ENCODE data around the gene COL6A3. TPM values are rescaled to one million over a fixed set of nuclear protein-coding genes. Genes with fewer than 3 reads are reported as not detected.
A peak's percentile ranks its signal among the peaks of the same experiment; 100 is the strongest.

COL6A3 gene
- total RNA-seq, 2 donors from 2014 or later, result 26.9 to 86.9 TPM

DNA sequence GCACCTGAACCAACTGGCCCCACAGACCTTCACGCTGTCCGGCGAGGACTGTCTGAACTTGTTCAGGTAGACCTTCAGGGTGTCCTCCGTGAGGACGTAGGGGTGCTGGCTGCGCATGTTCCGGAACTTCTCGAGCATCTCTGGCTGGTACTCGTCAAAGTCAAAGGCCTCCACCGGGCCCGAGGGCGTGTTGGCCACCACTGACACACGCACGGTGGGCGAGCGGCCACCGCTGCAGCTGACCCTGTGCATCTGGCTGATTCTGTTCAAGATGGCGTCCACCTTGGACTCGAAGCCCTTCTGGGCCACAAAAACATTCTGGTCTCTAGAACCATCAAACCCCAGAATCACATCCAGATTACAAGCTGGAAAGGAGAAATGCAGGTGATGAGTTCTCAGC lies 48.3 kb downstream of the COL6A3 start:
- H3K9me3 ChIP-seq, result no peaks in the 10 kb centered on the region
- WGBS, result 91% methylated on average over 19 of the region's 19 CpGs
- no peak overlapping the region for H3K27ac ChIP-seq
- TF ChIP-seq POLR2AphosphoS5 (IDR thresholded peaks at IDR 0.05) (no peak), POLR2A (IDR thresholded peaks at IDR 0.05) (no peak)
- TF ChIP-seq, protein P1, sequence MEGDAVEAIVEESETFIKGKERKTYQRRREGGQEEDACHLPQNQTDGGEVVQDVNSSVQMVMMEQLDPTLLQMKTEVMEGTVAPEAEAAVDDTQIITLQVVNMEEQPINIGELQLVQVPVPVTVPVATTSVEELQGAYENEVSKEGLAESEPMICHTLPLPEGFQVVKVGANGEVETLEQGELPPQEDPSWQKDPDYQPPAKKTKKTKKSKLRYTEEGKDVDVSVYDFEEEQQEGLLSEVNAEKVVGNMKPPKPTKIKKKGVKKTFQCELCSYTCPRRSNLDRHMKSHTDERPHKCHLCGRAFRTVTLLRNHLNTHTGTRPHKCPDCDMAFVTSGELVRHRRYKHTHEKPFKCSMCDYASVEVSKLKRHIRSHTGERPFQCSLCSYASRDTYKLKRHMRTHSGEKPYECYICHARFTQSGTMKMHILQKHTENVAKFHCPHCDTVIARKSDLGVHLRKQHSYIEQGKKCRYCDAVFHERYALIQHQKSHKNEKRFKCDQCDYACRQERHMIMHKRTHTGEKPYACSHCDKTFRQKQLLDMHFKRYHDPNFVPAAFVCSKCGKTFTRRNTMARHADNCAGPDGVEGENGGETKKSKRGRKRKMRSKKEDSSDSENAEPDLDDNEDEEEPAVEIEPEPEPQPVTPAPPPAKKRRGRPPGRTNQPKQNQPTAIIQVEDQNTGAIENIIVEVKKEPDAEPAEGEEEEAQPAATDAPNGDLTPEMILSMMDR (IDR thresholded peaks at IDR 0.05), result no peak
- no peaks in the 10 kb centered on the region for H3K4me1 ChIP-seq (replicated peaks)
- DNase-seq (ENCODE audit: low spot score), result no peak
- intact Hi-C loops (cut with DNase I), result no loop called here
- H3K27me3 ChIP-seq (replicated peaks; ENCODE audit: insufficient read depth), result no peaks in the 10 kb centered on the region
- H3K36me3 ChIP-seq, result no peaks in the 10 kb centered on the region
- no peak overlapping the region for H3K4me3 ChIP-seq

DNA sequence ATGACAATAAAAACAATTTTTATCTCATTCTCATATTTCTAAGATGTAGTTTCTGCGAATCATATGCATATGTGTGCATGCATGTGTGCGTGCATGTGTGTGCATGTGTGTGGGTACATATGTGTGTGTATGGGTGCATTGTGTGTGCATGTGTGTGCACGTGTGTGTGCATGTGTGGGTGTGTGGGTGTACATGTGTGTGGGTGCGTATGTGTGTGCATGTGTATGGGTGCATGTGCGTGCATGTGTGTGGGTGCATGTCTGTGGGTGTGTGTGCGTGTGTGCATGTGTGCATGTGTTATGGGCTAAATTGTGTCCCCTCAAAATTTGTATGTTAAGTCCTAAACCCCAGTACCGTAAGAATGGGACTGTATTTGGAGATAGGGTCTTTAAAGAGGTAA lies 49.3 kb downstream of the COL6A3 start:
- H3K4me1 ChIP-seq (replicated peaks), result no peaks in the 10 kb centered on the region
- H3K27ac ChIP-seq, result no peak overlapping the region
- H3K4me3 ChIP-seq, result no peak overlapping the region
- intact Hi-C loops (cut with DNase I), result no loop called here
- H3K9me3 ChIP-seq, result no peaks in the 10 kb centered on the region
- no peaks in the 10 kb centered on the region for H3K36me3 ChIP-seq
- no peak for DNase-seq (ENCODE audit: low spot score)
- no peak for TF ChIP-seq POLR2A (IDR thresholded peaks at IDR 0.05)
- no peak for TF ChIP-seq POLR2AphosphoS5 (IDR thresholded peaks at IDR 0.05)
- TF ChIP-seq, protein P1 (IDR thresholded peaks at IDR 0.05), result no peak
- WGBS, result 92% methylated on average over 7 of the region's 7 CpGs
- H3K27me3 ChIP-seq (replicated peaks; ENCODE audit: insufficient read depth), result no peaks in the 10 kb centered on the region

DNA sequence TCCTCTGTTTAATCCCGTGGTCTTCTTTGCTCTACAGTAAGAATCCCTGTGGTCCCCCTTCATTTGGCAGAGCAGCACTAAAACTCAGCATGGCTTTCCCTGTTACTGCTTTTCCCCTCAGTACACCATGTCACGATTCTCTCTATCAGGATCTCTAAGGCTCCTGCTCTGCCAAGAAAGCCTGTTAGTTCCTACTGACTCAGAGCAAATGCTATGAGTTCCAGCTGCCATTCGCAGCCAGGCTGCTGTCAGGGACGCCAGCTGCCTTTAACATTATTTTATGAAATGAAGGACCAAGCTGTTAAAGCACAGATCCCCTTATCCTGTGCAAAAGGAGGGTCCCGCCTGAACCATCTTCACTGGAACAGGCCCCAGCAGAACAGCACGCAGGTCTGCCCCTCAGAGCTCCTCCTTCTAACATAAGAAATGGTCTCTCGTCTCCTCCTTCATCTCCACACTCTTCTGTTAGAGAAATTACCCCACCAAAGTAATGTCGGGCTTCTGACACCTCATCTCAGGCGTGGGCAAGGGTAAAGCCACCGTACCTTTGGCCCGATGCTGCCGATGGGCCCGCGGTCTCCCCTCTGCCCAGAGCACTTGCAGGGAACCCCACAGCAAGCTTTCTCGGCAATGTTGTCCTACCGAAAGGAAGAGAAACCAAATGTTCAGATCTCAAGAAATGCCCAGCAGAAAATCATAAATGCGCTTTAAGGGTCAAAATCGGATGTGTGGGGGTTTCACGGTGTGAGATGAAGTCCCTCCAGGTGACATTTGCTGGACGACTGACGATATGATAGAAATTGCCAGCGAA lies 52.6 kb downstream of the COL6A3 start:
- TF ChIP-seq POLR2AphosphoS5 (IDR thresholded peaks at IDR 0.05) (no peak), POLR2A (IDR thresholded peaks at IDR 0.05) (no peak)
- TF ChIP-seq, protein P1 (IDR thresholded peaks at IDR 0.05), result no peak
- 84% methylated on average over 22 of the region's 22 CpGs for WGBS
- Histone ChIP-seq H3K9me3 (no peaks in the 10 kb centered on the region), H3K36me3 (no peaks in the 10 kb centered on the region), H3K27me3 (replicated peaks; ENCODE audit: insufficient read depth) (no peaks in the 10 kb centered on the region), H3K4me1 (replicated peaks) (no peaks in the 10 kb centered on the region), H3K4me3 (no peak overlapping the region), H3K27ac (peak overlapping the region; percentile 15 to 37)
- DNase-seq (ENCODE audit: low spot score), result no peak
- intact Hi-C loops (cut with DNase I), result no loop called here

DNA sequence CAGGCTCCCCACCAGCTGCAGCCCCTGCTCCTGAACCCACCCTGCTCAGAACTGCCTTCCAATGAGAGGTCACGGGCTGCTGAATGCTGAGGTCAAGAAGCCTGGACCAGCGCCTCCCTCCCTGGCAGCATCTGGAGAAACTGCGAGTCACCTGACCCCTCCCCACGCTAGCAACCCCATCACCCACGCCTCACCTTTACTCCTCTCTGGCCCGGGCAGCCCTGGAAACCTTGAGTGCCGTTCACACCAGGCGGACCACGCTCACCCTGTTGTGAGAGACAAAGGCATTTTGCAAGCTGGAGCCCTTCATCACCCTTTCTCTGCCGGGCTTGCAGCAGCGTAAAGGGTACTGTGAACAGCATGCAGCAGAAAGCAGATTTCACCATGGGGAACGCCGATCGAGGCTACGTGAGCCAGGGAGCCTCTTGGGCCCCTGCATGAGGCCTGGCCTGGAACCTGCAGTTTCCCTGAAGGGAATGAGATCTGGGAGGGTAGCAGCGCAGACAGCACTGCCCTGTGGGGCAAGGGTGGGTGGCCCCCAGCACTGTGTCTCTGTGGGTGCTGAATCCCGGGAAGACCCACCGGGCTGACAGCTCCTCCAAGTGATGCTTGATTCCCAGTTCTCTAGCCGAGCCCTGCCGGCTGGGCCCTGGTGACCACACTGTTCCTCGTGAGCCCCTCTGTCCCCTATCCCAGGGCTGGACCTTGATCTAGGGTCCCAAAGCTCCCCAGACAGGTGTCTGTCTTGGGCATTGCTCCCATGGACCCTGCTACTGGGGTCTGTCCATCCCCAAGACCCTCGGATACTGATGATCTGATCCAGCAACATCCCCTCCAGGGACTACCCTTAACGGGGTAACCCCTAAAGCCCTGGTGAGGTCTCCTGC lies 53.8 kb downstream of the COL6A3 start:
- no peak for DNase-seq (ENCODE audit: low spot score)
- H3K27ac ChIP-seq, result peak overlapping the region; percentile 26 to 32
- TF ChIP-seq POLR2A (IDR thresholded peaks at IDR 0.05), result no peak
- TF ChIP-seq, protein P1 (IDR thresholded peaks at IDR 0.05), result no peak
- no peak for TF ChIP-seq POLR2AphosphoS5 (IDR thresholded peaks at IDR 0.05)
- no peaks in the 10 kb centered on the region for H3K9me3 ChIP-seq
- H3K4me1 ChIP-seq (replicated peaks), result no peaks in the 10 kb centered on the region
- H3K27me3 ChIP-seq (replicated peaks; ENCODE audit: insufficient read depth), result no peaks in the 10 kb centered on the region
- WGBS, result 78% methylated on average over 23 of the region's 23 CpGs
- intact Hi-C loops (cut with DNase I), result no loop called here
- no peak overlapping the region for H3K4me3 ChIP-seq
- no peaks in the 10 kb centered on the region for H3K36me3 ChIP-seq

All from prostate gland (tissue), 2 donors.